CD4-positive, alpha-beta T cell treated with Interleukin-21 for 1 hour (primary cell): ENCODE measurements around the gene DIS3L.
A peak's percentile ranks its signal among the peaks of the same experiment; 100 is the strongest.
"Not testable (repeated sequence)": the region's sequence is repeated elsewhere in the genome, so short reads cannot be mapped to it uniquely, and the experiment has no call there.

ENCODE experiments used
- DNase-seq: peaks from one replicate; pipeline ENCODE4 v3.0.0-alpha.2; 2020

DIS3L gene

DNA sequence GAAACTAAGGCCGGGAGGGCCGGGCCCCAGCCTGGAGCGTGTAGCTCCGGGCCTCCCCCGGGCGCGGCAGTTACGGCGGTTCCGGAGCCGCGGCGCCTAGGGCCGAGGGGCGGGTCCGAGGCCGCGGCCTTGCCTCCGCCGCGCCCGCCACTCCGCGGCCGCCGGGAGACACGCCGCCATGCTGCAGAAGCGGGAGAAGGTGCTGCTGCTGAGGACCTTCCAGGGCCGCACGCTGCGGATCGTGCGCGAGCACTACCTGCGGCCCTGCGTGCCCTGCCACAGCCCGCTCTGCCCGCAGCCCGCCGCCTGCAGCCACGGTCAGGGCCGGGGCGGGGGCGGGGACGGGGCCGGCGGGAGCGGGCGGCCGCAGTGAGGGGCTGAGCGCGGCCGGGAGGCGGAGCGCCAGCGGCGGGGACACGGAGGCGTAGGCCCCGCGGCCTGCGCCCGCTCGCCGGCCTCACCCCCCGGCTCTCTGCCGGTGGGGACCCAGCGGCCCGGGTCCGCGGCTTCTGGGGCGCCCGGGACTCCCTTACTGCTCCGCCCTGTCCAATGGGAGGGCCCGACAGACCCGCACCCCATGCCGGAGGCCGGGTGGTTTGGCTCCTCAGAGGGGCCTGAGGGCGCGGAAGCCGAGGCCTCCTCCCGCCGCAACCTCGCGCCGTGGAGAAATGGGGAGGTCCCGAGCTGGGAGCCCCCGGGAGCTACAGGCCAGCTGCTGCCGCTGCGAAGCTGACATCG lies at the start of gene DIS3L:
TSS of gene DIS3L (plus strand) at position 150 of the 738 bp plus-strand sequence. CDS start at position 179, 29 bp downstream.
- peak; percentile 64 for DNase-seq

DNA sequence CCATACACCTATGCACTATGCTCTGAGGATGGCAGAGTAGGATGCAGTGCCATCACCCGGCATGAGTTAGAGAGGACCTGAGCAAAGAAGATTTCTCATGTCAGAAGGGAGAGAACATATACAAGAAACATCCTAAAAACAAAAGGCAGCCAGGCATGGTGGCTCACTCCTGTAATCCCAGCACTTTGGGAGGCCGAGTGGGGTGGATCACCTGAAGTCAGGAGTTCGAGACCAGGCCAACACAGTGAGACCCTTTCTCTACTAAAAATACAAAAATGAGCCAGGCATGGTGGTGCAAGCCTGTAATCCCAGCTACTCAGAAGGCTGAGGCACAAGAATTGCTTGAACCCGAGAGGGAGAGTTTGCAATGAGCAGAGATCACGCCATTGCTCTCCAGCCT lies 47.5 kb upstream of the DIS3L start:
- DNase-seq, result not testable (repeated sequence)

GRCh38 chr15:66246937-66247336 lies 46.4 kb upstream of the DIS3L start:
- DNase-seq, result no peak

DNA sequence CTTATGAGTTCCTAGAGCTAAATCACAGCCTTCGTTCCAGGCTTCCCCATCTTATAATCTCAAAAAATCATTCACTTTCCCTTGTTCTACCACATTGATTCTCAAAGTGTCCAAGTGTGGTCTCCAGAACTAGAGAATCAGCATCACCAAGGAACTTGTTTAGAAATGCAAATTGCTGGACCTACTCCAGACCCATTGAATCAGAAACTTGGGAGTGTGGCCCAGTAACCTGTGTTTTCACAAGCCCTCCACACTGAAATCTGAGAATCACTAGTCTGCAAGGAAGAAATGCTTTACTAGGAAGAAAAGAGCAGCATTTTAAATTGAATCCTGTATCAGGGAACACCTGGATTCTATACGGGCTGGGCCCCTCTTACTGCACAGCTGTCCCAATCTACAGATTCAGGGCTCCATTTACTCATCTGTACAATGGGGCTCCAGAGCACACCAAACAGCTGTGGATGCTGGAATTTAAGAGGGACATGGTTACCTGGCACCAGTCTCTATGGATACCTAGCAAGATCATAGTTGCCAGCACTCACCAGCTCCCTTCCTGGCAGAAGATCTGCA lies 43.7 kb upstream of the DIS3L start:
- DNase-seq, result no peak

DNA sequence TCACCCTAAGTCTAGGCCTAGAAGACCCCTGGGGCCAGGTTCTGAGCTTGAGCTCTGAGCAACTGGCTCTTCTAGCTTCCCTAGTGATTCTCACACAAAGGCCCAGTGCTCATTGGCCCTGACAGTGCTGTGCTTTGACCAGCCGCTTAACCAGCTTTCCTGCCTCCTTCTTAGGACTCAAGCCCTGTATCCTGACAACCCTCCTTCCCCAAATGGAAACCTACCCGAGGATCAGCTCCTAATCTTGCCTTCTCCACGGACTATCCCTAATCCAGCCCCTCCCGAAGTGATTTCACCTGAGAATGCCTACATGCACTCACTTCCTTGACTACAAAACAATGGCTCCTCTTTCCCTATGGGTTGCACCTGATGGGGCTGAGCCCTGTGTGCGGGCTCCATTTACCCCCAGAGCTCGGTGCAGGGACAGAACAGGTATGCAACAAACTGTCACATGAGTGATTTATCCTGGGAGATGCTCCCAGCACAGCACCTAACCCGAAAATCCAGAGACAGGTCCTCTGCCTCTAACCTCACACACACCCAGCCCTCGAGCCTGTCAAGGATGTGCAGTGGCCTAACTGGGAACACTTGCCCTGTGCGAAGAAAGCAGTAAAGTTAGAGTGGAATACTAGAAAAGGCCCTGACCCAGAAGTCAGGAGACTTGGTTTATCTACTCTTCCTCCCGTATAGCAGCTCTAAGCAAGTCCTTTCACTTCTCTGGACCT lies 42.1 kb upstream of the DIS3L start:
- DNase-seq, result no peak

- peak; percentile 48 for DNase-seq
Measured at GRCh38 chr15:66251790-66252684, 41.3 kb upstream of the DIS3L start.

GRCh38 chr15:66252685-66253417 lies 40.5 kb upstream of the DIS3L start:
- DNase-seq, result no peak

- no peak for DNase-seq
Measured at GRCh38 chr15:66253418-66254088, 39.8 kb upstream of the DIS3L start, which contains the start of gene MEGF11. TSS of gene MEGF11 (minus strand) at chr15:66253750. CDS start at chr15:66128403, 125,347 bp downstream.

- DNase-seq, result no peak
Measured at GRCh38 chr15:66254089-66254950, 39.0 kb upstream of the DIS3L start.

- no peak for DNase-seq
Measured at GRCh38 chr15:66254951-66255676, 38.3 kb upstream of the DIS3L start.

DNA sequence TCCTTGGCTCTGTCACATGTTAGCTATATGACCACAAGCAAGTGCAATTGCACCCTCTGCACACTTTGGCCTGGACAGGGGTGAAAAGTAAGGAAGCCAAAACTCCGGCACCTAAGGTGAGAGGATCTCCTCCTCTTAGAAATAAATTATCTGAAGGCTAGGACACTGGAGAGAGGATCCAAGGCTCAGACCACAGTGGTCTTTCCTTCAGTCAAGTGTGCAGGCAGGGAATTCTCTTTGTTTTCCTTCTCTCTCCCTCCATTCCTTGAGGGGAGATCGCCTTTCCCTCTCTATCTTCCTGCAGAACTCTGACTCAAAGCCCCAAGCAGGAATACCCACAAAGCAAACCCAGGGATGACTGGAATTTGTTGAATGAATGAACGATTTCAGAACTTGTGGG lies 36.7 kb upstream of the DIS3L start:
- no peak for DNase-seq

GRCh38 chr15:66261056-66261455 lies 32.3 kb upstream of the DIS3L start:
- no peak for DNase-seq

GRCh38 chr15:66262837-66263236 lies 30.5 kb upstream of the DIS3L start:
- not testable (repeated sequence) for DNase-seq

DNA sequence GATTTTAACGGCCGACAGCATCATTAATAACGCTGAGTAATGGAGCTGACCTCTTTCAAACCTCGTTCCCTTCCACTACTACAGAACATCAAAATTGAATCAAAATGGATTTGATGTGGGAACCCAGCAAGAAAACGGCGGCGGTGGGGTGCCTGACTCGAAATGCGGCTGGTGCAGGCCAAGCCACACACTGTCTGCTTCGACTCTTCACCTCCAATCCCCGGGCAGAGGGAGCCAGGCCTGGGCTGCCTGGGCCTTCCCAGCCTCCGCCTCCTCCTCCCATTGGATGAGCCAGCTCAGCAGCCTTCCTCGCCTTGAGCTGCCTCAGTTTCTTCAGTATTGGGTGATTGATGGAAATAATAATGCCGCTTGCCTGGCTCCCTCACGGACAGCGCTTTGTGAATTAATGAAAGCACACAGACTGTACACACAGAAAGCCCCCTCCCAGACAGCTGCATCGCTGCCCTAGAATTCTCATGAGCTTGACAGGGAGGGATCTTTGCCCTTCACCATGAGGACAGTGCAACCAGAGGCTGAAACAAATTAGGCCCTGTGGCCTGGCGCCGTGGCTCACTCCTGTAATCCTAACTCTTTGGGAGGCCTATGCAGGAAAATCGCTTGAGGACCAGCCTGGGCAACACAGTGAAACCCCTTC lies 28.4 kb upstream of the DIS3L start:
- no peak for DNase-seq

GRCh38 chr15:66269326-66270090 lies 23.9 kb upstream of the DIS3L start:
- DNase-seq, result no peak

DNA sequence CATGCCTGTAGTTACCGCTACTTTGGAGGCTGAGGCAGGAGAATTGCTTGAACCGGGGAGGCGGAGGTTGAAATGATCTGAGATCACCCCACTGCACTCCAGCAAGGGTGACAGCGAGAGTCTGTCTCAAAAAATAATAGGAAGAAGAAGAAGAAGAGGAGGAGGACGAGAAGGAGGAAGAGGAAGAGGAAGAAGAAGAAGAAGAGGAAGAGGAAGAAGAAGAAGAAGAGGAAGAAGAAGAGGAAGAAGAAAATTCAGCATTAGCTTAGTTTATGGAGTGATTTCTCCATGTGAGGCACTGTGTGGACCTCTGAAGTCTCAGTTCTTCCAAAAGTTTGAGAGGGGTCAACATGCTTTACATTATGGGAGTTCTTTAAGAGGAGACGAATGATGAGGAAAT lies 22.4 kb upstream of the DIS3L start:
- DNase-seq, result no peak

GRCh38 chr15:66275352-66275751 lies 18.0 kb upstream of the DIS3L start:
- DNase-seq, result no peak

DNA sequence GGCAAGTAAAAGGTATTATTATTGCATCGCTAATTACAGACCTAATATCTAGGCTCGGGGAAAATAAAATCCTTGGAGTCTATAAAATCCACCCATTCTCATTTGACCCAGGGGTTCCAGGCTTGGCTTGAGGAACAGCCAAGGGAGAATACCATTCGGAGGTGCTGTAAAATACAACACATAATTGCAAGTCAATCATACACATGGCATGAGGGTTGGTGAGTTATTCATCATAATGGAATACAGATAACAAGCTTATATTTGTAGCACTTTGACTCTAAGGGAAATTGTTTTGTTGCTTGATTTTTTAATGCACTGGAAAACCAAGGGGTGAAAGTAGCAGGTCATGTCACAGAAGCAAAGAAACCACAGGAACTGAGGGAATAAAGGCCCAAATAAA lies 16.8 kb upstream of the DIS3L start:
- no peak for DNase-seq
